ENCODE measurements around the gene IGFBP1. TPM values are rescaled to one million over a fixed set of nuclear protein-coding genes. Genes with fewer than 3 reads are reported as not detected.
"Not testable (repeated sequence)": the region's sequence is repeated elsewhere in the genome, so short reads cannot be mapped to it uniquely, and the experiment has no call there.

The IGFBP1 gene
- total RNA-seq, 2 experiments from 2014 or later, result not detected

DNA sequence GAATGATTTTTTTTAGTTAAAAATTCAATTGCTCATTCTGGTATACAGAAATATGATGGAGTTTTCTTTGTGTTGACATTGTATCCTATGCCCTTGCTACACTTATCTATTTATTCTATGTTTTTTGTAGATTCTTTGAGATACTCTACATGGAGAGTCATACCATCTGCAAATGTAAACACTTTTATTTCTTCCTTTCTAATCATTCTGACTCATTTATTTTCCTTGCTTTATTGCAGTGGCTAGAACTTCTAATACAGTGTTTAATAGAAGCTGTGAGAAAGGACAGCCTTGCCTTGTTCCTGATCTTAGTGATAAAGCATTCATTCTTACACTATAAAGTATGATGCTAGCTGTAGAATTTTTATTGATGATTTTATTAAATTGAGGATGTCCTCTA is 42.7 kb downstream of the IGFBP1 start:
- no peak overlapping the region for H3K27ac Mint-ChIP-seq
- no peak for DNase-seq
- no peaks in the 10 kb centered on the region for H3K27me3 Mint-ChIP-seq
- CTCF ChIA-PET, result no interaction called here
- peaks cover 2% of the 10 kb centered on the region for H3K4me1 Mint-ChIP-seq (ENCODE audit: low read depth)
- POLR2A ChIA-PET, result no interaction called here
- intact Hi-C loops (cut with micrococcal nuclease), result no loop called here
- H3K4me3 Mint-ChIP-seq, result no peak overlapping the region
- no peaks in the 10 kb centered on the region for H3K36me3 Mint-ChIP-seq
- H3K9me3 Mint-ChIP-seq, result no peaks in the 10 kb centered on the region

- H3K36me3 Mint-ChIP-seq, result no peaks in the 10 kb centered on the region
- no peak overlapping the region for H3K27ac Mint-ChIP-seq
- CTCF ChIA-PET, result interaction anchor here (0.8 kb wide), 1 partner anchor 13 kb away, joined by 3 read pairs; no protein-coding TSS in a partner anchor
Measured at GRCh38 chr7:45937301-45937700, 49.0 kb downstream of the IGFBP1 start.

DNA sequence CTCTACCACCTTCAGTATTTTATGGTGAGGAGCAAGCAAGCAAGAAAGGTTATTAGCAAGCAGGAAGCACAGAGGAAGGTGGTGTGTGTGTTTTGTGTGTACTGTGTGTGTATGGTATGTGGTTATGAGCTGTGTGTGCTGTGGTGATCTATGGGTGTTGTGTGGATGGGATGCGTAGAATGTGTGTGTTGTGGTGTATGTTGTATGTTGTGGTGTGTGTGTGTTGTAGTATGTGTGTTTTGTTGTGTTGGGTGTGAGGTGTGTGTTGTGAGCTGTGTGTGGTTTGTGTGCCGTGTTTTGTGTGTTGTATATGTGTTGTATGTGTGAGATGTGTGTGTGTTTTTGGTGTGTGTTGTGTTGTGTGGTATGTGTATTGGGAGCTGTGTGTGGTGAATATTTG is 49.6 kb downstream of the IGFBP1 start:
- no peak for DNase-seq
- Mint-ChIP-seq H3K4me3 (no peak overlapping the region), H3K27me3 (peaks cover 2% of the 10 kb centered on the region), H3K9me3 (peaks cover 6% of the 10 kb centered on the region), H3K4me1 (ENCODE audit: low read depth) (peaks cover 16% of the 10 kb centered on the region), H3K27ac (no peak overlapping the region), H3K36me3 (no peaks in the 10 kb centered on the region)
- ChIA-PET POLR2A (no interaction called here), CTCF (interaction anchor here (0.8 kb wide), 1 partner anchor 14 kb away, joined by 3 read pairs; no protein-coding TSS in a partner anchor)
- intact Hi-C loops (cut with micrococcal nuclease), result no loop called here

More at GRCh38 chr7:45937301-45937700, 49.0 kb downstream of the IGFBP1 start:
- H3K4me3 Mint-ChIP-seq, result no peak overlapping the region
- no peak for DNase-seq
- peaks cover 12% of the 10 kb centered on the region for H3K4me1 Mint-ChIP-seq (ENCODE audit: low read depth)
- intact Hi-C loops (cut with micrococcal nuclease), result no loop called here
- peaks cover 6% of the 10 kb centered on the region for H3K9me3 Mint-ChIP-seq
- POLR2A ChIA-PET, result no interaction called here
- peaks cover 2% of the 10 kb centered on the region for H3K27me3 Mint-ChIP-seq

GRCh38 chr7:45938626-45939302 is 50.5 kb downstream of the IGFBP1 start:
- no peaks in the 10 kb centered on the region for H3K36me3 Mint-ChIP-seq
- H3K4me3 Mint-ChIP-seq, result no peak overlapping the region
- H3K27ac Mint-ChIP-seq, result no peak overlapping the region
- DNase-seq, result no peak
- CTCF ChIA-PET, result no interaction called here
- H3K27me3 Mint-ChIP-seq, result peaks cover 2% of the 10 kb centered on the region
- H3K9me3 Mint-ChIP-seq, result peaks cover 6% of the 10 kb centered on the region
- peaks cover 17% of the 10 kb centered on the region for H3K4me1 Mint-ChIP-seq (ENCODE audit: low read depth)
- POLR2A ChIA-PET, result no interaction called here
- intact Hi-C loops (cut with micrococcal nuclease), result no loop called here

- H3K27ac Mint-ChIP-seq, result no peak overlapping the region
- intact Hi-C loops (cut with micrococcal nuclease), result no loop called here
- peak overlapping the region; percentile 44 for H3K4me3 Mint-ChIP-seq
- DNase-seq, result no peak
- CTCF ChIA-PET, result interaction anchor here (1.2 kb wide), 1 partner anchor 17 kb away, joined by 6 read pairs; no protein-coding TSS in a partner anchor
- H3K9me3 Mint-ChIP-seq, result peaks cover 6% of the 10 kb centered on the region
- H3K27me3 Mint-ChIP-seq, result peaks cover 2% of the 10 kb centered on the region
- no peaks in the 10 kb centered on the region for H3K36me3 Mint-ChIP-seq
- peaks cover 17% of the 10 kb centered on the region for H3K4me1 Mint-ChIP-seq (ENCODE audit: low read depth)
- POLR2A ChIA-PET, result no interaction called here
Measured at GRCh38 chr7:45939574-45939973, 51.3 kb downstream of the IGFBP1 start.

GRCh38 chr7:45940237-45940781 is 52.0 kb downstream of the IGFBP1 start:
- H3K4me3 Mint-ChIP-seq, result peak overlapping the region; percentile 78
- CTCF ChIA-PET, result interaction anchor here (1.2 kb wide), 1 partner anchor 17 kb away, joined by 6 read pairs; no protein-coding TSS in a partner anchor
- POLR2A ChIA-PET, result interaction anchor here (0.7 kb wide), 1 partner anchor 38 kb away, joined by 3 read pairs; no protein-coding TSS in a partner anchor

GRCh38 chr7:45940939-45941338 is 52.7 kb downstream of the IGFBP1 start:
- ChIA-PET CTCF (no interaction called here), POLR2A (interaction anchor here (0.7 kb wide), 1 partner anchor 38 kb away, joined by 3 read pairs; no protein-coding TSS in a partner anchor)
- no peak for DNase-seq
- H3K36me3 Mint-ChIP-seq, result no peaks in the 10 kb centered on the region
- peaks cover 2% of the 10 kb centered on the region for H3K27me3 Mint-ChIP-seq
- H3K4me1 Mint-ChIP-seq (ENCODE audit: low read depth), result peaks cover 17% of the 10 kb centered on the region
- H3K27ac Mint-ChIP-seq, result peak overlapping the region; percentile 72
- H3K4me3 Mint-ChIP-seq, result peak overlapping the region; percentile 78
- intact Hi-C loops (cut with micrococcal nuclease), result loop anchor here (2.0 kb wide), 1 partner anchor 38 kb away; no protein-coding TSS in a partner anchor
- peaks cover 6% of the 10 kb centered on the region for H3K9me3 Mint-ChIP-seq

More at GRCh38 chr7:45940237-45940781, 52.0 kb downstream of the IGFBP1 start:
- H3K9me3 Mint-ChIP-seq, H3K27me3 Mint-ChIP-seq, H3K36me3 Mint-ChIP-seq: not testable (repeated sequence)
- peaks cover 17% of the 10 kb centered on the region for H3K4me1 Mint-ChIP-seq (ENCODE audit: low read depth)
- H3K27ac Mint-ChIP-seq, result peak overlapping the region; percentile 72
- intact Hi-C loops (cut with micrococcal nuclease), result loop anchor here (2.0 kb wide), 1 partner anchor 38 kb away; no protein-coding TSS in a partner anchor
- DNase-seq, result peak; percentile 71

Other genes with a start within 250 kb of the IGFBP1 start
- not detected for gene CCDC201, start 15.4 kb upstream of the IGFBP1 start, total RNA-seq
- 1 to 10 TPM; 1.1 to 1.9 TPM for gene IGFBP3, start 32.8 kb downstream of the IGFBP1 start, total RNA-seq